GM18909 (cell line): ENCODE measurements around the gene NABP1.

ENCODE experiments used
- ATAC-seq: cut with Tn5 transposase; IDR thresholded peaks from one replicate; pipeline ENCODE4 v1.9.1; 2021; ENCODE audit warnings: mild to moderate bottlenecking; ENCODE audit not compliant: unreplicated experiment, poor library complexity

NABP1 gene

GRCh38 chr2:191678437-191679100, 633 bp downstream of the NABP1 start:
- peak; percentile 14 for ATAC-seq

DNA sequence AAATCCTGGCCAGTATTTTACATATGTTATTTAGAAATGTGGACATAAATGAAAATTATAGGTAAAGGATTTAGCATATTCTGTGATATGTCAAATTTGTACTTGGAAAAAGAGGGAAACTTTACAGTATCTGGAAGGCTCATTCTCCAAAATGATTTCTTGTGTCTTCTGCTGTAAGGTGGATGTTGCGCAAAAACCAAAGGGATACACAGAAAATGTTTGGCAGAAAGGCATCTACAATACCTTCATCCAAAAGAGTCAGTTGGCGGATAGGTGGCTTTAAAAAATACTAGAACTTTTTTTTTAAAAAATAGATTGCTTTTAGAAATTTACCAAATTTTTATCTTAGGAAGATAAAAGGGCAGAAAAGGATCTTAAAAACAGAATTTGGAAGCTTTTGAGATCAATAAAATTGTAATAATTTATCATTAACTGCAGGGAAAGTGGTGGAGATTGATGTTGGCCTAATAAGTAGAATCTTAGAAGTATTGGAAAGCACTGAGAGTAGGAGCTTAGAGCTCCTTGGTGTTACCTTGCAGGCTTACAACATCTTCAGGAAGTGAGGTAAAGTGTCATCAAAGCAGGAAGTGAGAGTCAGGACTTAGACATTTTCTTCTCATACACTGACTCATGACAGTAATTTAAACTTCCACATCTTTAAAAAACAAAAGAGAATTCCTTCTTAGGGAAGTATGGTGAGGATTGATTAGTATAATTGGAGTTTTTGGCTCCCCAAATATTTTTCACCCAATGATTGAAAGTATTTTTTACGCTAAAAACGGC, 2.1 kb downstream of the NABP1 start:
- peak; percentile 31 for ATAC-seq

- ATAC-seq = no peak
Observed at GRCh38 chr2:191680639-191681038, 2.7 kb downstream of the NABP1 start.

- ATAC-seq = no peak
Observed at GRCh38 chr2:191682126-191682525, 4.2 kb downstream of the NABP1 start.

DNA sequence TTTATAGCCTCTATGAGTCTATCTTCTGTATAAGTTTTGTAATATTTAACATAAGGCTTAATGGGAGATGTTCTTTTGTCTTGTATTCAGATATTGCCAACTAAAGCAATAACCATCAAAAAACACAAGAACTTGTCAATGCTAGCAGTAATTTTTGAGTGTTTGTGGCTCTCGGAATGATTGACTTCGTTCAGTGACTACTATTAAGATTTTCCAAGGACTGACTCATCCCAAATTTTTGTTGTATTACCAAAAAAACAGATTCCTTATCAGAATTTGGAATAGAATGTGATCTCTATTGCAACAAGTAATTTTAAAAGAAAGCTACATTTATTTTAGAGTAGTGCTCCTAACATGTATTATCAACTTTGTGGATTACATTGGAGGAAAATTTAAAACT, 8.1 kb downstream of the NABP1 start:
- ATAC-seq = no peak

DNA sequence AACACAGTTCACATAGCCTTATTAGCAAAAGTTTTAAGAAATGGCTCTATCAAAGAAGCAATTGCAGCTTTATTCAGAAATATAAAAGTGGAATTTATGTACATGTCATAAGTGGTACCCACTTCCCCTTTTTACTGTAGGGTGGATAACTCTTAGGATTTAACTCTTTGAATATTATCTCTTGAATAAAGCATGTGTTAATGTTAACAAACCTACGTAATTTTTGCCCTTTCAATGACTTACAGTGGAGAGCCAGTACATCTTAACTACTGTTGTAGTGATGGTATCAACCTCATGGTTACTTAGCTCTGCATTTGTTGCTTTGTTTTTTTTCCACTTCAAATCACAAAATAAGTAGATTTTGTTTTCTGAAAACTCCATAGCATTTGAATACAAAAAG, 8.8 kb downstream of the NABP1 start:
- no peak for ATAC-seq

GRCh38 chr2:191687867-191688266, 9.9 kb downstream of the NABP1 start:
- no peak for ATAC-seq

DNA sequence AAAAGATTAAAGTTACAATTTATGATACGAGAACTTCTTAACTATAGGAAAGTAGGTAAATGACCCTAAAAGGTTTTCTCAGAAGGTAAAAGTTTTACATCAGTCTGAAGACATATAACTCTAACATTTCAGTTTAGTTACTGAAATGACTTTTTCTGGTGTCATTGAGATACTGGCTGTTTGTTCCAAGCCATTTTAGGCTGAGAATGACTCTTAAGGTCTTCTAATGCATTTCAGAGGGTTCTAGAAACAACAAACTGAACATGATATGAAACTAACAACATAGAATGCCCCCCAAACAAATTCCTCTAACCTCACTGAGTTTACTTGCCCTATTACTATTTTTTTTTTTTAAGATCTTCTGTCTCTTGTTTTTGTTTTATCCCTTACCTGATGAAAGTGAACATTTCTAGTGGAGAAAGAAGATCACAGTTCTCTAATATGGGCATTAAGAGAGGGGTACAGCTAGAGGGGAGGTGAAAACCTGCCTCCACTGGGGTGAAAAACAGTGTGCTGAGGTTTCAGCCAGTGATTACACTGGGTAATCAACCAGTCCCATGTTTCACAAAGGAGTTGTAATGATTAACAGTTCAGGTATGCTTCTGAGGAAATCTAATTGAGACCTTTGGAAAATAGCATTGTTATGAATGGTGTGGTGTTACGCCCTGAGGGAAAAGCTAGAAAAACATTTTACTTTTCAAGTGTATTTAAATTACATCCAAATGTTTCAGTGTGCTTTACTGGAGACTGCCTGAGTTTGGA, 11.2 kb downstream of the NABP1 start:
- no peak for ATAC-seq

GRCh38 chr2:191690327-191690726, 12.4 kb downstream of the NABP1 start:
- ATAC-seq = no peak

DNA sequence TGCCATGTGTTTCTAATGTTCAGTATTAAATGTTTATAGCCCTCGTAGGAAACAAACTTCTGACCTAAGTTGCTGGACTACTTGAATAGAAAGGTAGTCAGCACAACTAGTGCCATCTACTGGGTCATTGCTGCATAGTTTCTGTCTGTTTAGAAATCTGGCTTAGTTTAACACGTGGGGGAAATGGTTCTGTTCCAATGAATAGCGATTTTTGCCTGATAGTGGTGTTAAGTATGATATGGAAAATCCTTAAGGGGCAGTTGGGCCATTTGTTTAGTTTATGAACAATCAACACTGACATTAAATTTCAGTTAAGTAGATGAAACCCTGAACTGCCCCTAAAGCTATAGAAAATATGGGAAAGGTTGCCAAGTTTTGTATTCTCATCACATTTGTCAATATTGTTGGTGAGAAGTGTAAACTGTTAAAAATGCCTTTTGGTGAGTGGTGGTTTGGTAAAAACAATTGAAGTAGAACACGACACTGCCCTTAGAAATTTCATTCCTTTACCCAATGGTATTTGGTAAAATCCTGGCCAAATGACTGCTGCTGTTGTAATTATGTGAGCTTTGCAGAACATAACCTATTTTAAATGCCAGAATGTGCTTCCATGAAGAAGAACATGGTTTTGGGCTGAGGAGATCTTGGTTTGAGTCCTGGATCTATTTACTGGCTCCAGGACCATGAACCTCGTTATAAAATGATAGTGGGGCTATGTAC, 13.2 kb downstream of the NABP1 start:
- ATAC-seq = peak; percentile 80

DNA sequence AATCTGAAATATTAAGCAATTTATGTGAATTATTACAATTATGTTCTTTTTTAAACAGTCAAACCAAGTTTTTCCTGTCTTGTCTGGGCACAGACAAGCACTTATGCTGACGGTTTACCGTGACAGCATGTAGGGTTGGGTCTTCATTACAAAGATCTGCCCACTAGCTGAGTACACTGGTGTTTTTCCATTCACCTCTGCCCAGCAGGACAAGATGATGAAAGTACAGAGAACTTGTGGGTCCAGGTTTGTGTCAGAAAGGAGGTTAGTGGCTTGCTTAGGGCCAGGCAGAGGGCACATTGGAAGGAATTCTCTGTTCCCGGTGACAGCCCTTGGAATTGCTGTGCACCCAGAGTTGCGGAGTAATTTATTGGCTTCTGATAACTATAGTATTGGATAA, 14.0 kb downstream of the NABP1 start:
- no peak for ATAC-seq

DNA sequence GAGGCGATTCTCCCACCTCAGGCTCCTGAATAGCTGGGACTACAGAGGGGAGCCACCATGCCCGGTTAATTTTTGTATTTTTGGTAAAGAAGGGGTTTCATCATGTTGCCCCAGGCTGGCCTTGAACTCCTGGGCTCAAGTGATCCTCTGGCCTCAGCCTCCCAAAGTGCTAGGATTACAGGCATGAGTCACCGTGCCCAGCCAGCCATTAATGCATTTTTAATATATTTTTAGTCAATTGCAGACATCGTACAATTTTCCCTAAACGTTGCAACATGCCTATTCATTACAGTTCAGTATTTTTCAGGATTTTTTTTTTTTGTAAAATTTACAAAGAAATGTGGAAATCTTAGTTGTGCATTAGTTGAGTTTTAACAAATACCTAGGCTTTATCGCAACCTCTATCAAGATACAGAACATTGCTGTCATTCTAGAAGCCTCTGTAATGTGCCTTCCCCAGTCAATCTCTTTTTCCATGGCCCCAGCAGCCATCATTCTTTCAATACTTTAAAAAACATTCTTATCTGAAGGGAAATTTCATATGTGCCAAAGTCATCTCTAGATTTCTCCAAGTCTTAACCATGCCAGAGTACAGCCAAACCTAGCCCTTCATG, 14.7 kb downstream of the NABP1 start:
- ATAC-seq = no peak

GRCh38 chr2:191693166-191693565, 15.2 kb downstream of the NABP1 start:
- ATAC-seq = no peak

- ATAC-seq = no peak
Observed at GRCh38 chr2:191693778-191694177, 15.8 kb downstream of the NABP1 start.

- no peak for ATAC-seq
Observed at GRCh38 chr2:191696001-191696400, 18.1 kb downstream of the NABP1 start.

DNA sequence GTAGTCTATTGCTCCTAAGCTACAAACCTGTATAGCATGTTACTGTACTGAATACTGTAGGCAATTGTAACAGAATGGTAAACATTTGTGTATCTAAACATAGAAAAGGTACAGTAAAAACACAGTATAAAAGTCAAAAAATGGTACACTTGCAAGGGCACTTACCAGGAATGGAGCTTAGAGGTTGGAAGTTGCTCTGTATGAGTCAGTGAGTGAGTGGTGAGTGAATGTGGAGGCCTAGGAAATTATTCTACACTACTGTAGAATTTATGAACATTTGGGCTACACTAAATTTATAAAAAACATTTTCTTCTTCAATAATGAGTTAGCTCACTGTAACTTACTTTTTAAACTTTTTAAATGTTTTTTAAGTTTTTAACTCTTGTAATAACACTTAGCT, 19.0 kb downstream of the NABP1 start:
- ATAC-seq = no peak

DNA sequence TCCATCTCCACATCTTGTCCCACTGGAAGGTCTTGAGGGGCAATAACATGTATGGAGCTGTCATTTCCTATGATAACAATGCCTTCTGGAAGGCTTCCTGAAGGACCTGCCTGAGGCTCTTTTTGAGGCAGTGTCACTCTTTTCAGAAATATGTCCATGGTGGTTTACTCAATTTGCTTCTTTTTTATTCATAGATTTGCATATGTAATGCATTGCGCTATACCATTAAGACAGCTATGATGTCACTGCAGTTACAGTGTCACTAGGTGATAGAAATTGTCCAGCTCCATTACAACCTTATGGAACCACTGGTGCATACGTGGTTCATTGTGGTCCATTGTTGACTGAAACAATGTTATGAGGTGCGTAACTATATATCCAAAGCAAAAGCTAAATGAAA, 19.9 kb downstream of the NABP1 start:
- no peak for ATAC-seq

DNA sequence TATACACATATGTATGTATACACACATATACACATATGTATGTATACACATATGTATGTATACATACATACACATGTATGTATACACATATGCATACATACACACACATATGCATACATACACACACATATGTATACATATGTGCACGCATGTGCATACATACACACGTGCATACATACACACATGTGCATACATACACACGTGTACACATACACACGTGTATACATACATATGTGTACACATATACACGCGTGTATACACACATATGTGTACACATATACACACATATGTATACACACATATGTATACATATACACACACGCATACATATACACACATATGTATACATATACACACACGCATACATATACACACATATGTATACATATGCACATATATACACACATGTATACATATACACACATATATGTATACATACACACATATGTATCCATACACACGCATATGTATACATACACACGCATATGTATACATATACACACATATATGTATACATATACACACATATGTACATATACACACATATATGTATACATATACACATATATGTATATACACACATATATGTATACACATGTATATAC, 21.5 kb downstream of the NABP1 start:
- ATAC-seq = no peak

DNA sequence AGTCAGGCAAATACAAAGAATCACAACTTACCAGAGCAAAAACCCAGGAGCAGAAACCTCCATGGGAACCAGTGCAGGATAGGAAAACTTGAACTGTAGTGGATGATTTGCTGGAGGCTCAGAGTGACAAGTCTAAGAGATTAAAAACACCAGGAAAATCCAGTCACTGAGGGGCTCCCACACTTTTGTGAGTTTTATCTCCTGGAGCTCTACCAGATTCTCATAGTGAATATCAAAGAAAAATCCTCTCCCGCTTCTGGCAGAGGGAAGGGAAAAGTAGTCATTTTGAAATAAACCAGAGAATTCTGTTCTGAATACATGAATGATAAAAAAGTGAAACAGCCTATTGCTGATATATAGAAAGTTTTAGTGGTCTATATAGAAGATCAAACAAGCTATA, 23.1 kb downstream of the NABP1 start:
- no peak for ATAC-seq

- no peak for ATAC-seq
Observed at GRCh38 chr2:191701696-191702095, 23.8 kb downstream of the NABP1 start.
